A549 (cell line): ENCODE results near the gene ARHGEF11. TPM values are rescaled to one million over a fixed set of nuclear protein-coding genes. Genes with fewer than 3 reads are reported as not detected.

Source experiments
- ATAC-seq, 2 experiments: fragments of 200-7000 bp in 1 of 2; fragments of >200 bp in 1 of 2; cut with Nextera tagmentation in 1 of 2; cut with Tn5 transposase in 1 of 2; 3 replicates each; pipeline versions ENCODE4 v1.8.0 to v1.9.1; 2018 to 2020; ENCODE audit warnings: mild to moderate bottlenecking in 1 of 2, moderate library complexity in 1 of 2
- CTCF ChIA-PET: fragments of 300-600 bp; sonication (Branson Sonifier 250); formaldehyde crosslinking; extraction: SDS; loops from one replicate; lab custom pipeline; 2021; ENCODE audit warnings: antibody characterized with exemption, inconsistent platforms; lab: Yijun Ruan, JAX
- POLR2A ChIA-PET: fragments of 350-600 bp; formaldehyde crosslinking; extraction: SDS; loops from one replicate; lab custom pipeline; 2021; ENCODE audit warnings: antibody characterized with exemption, inconsistent platforms; lab: Yijun Ruan, JAX
- DNase-seq, 2 experiments: peaks; one replicate each; pipeline versions ENCODE4 v3.0.0 to v3.0.0-alpha.2; 2011 to 2016; ENCODE audit warnings: low read depth in 1 of 2, low spot score in 1 of 2
- FAIRE-seq: peaks from 2 replicates; lab custom pipeline; 2011; peaks lifted over from hg19 to GRCh38; lab: Jason Lieb, UNC
- H3K27ac ChIP-seq, 2 experiments: fragments of >200 bp; sonication (Bioruptor Twin); formaldehyde crosslinking; 3 replicates each; pipeline ENCODE4 v1.5.1; 2016 to 2017
- H3K4me1 ChIP-seq: fragments of >200 bp; sonication (Bioruptor Twin); formaldehyde crosslinking; 3 replicates; pipeline ENCODE4 v1.6.1; 2016
- H3K4me2 ChIP-seq: fragments of >200 bp; sonication (Bioruptor Twin); formaldehyde crosslinking; 3 replicates; pipeline ENCODE4 v1.6.1; 2016
- H3K4me3 ChIP-seq: fragments of >200 bp; sonication (Bioruptor Twin); formaldehyde crosslinking; 3 replicates; pipeline ENCODE4 v1.5.1; 2016
- H3K9me3 ChIP-seq: fragments of >200 bp; sonication (Bioruptor Twin); formaldehyde crosslinking; 3 replicates; pipeline ENCODE4 v1.6.1; 2016
- CHD2 ChIP-seq: fragments of 150-350 bp; IDR thresholded peaks from 2 replicates; pipeline ENCODE4 v1.6.1; 2014; ENCODE audit warnings: low read length; ENCODE audit not compliant: partially characterized antibody
- CHD4 ChIP-seq: fragments of 200-600 bp; sonication (generic); IDR thresholded peaks from 2 replicates; pipeline ENCODE4 v1.6.1; 2016; ENCODE audit warnings: antibody characterized with exemption, mild to moderate bottlenecking, borderline replicate concordance
- EHMT2 ChIP-seq: fragments of 200-600 bp; sonication (generic); IDR thresholded peaks from 2 replicates; pipeline ENCODE4 v1.6.1; 2016; ENCODE audit warnings: antibody characterized with exemption, low read depth, mild to moderate bottlenecking, moderate library complexity
- FOSB ChIP-seq: fragments of 250-450 bp; sonication (Bioruptor Pico); IDR thresholded peaks from 2 replicates; pipeline ENCODE4 v1.5.0; 2020; ENCODE audit warnings: mild to moderate bottlenecking, moderate library complexity
- FOXS1 ChIP-seq: fragments of 250-450 bp; sonication (Bioruptor Pico); IDR thresholded peaks from 2 replicates; pipeline ENCODE4 v1.5.0; 2020; ENCODE audit warnings: mild to moderate bottlenecking, moderate library complexity
- HES2 ChIP-seq: fragments of >200 bp; sonication (Bioruptor Twin); formaldehyde crosslinking; IDR thresholded peaks from 2 replicates; pipeline ENCODE4 v1.6.1; 2016
- HOXB5 ChIP-seq: fragments of 250-450 bp; sonication (Bioruptor Pico); IDR thresholded peaks from 2 replicates; pipeline ENCODE4 v1.5.0; 2020; ENCODE audit warnings: mild to moderate bottlenecking, moderate library complexity
- JUN ChIP-seq, 2 experiments: fragments of >200 bp; sonication (Bioruptor Twin); formaldehyde crosslinking; IDR thresholded peaks; 2 replicates in 1 of 2; 3 replicates in 1 of 2; pipeline ENCODE4 v1.6.1; 2016 to 2017
- JUNB ChIP-seq: fragments of >200 bp; sonication (Bioruptor Twin); formaldehyde crosslinking; IDR thresholded peaks from 2 replicates; pipeline ENCODE4 v1.6.1; 2016
- KDM1A ChIP-seq: fragments of 200-600 bp; sonication (generic); IDR thresholded peaks from 2 replicates; pipeline ENCODE4 v1.6.1; 2016; ENCODE audit warnings: low read depth, mild to moderate bottlenecking
- NR3C1 ChIP-seq: fragments of >200 bp; sonication (Bioruptor Twin); formaldehyde crosslinking; IDR thresholded peaks from 3 replicates; pipeline ENCODE4 v1.6.1; 2017
- PBX3 ChIP-seq: IDR thresholded peaks from 2 replicates; pipeline ENCODE4 v1.6.1; 2012
- PHF8 ChIP-seq: fragments of 200-600 bp; sonication (generic); IDR thresholded peaks from 2 replicates; pipeline ENCODE4 v1.6.1; 2016; ENCODE audit warnings: low read depth, mild to moderate bottlenecking, antibody characterized with exemption, moderate library complexity, borderline replicate concordance
- POLR2A ChIP-seq: IDR thresholded peaks from 2 replicates; pipeline ENCODE4 v1.6.1; 2012; ENCODE audit warnings: mild to moderate bottlenecking, low read length
- RAD21 ChIP-seq, 2 experiments: fragments of >200 bp in 1 of 2; sonication (Bioruptor Twin) in 1 of 2; formaldehyde crosslinking in 1 of 2; IDR thresholded peaks in 1 of 2; conservative IDR thresholded peaks in 1 of 2; 2 replicates in 1 of 2; 3 replicates in 1 of 2; pipeline ENCODE4 v1.6.1; 2012 to 2018; ENCODE audit warnings: inconsistent platforms in 1 of 2
- REST ChIP-seq: fragments of 200-600 bp; sonication (generic); IDR thresholded peaks from 2 replicates; pipeline ENCODE4 v1.6.1; 2016; ENCODE audit warnings: antibody characterized with exemption, mild to moderate bottlenecking, moderate library complexity
- SMC3 ChIP-seq: fragments of >200 bp; sonication (Bioruptor Twin); formaldehyde crosslinking; IDR thresholded peaks from 3 replicates; pipeline ENCODE4 v1.6.1; 2018; ENCODE audit warnings: inconsistent platforms
- TP53 ChIP-seq: fragments of 250-450 bp; sonication (Bioruptor Pico); IDR thresholded peaks from 2 replicates; pipeline ENCODE4 v1.5.0; 2021; ENCODE audit warnings: mild to moderate bottlenecking, moderate library complexity
- USF2 ChIP-seq: fragments of 450-650 bp; IDR thresholded peaks from 2 replicates; pipeline ENCODE4 v1.6.1; 2014; ENCODE audit warnings: antibody characterized with exemption
- ZC3H11A ChIP-seq: fragments of 450-650 bp; IDR thresholded peaks from 2 replicates; pipeline ENCODE4 v1.6.1; 2014; ENCODE audit warnings: antibody characterized with exemption, mild to moderate bottlenecking
- WGBS: methylation state at CpG from one replicate; pipeline ENCODE4 v1.1.6; 2017; ENCODE audit errors: missing lambda C conversion rate; 5-methylcytosine and 5-hydroxymethylcytosine counted together
- polyA plus RNA-seq, 4 experiments: library from polyadenylated mRNA; depleted of rRNA in 3 of 4; stranded (reverse); fragments of >200 nt; fragmentation: RNase III in 1 of 4; extraction: RNeasy Plus Mini Kit Qiagen cat#74134 plus additional on column Dnase treatment in 1 of 4; gene quantifications; 2 replicates in 3 of 4; 3 replicates in 1 of 4; pipeline ENCODE4 v1.2.3, GENCODE V29; 2011 to 2017
- TF ChIP-seq, protein P1 (sequence below): fragments of >200 bp; sonication (Bioruptor Twin); formaldehyde crosslinking; IDR thresholded peaks from 3 replicates; pipeline ENCODE4 v1.6.1; 2016
- TF ChIP-seq, protein P2 (sequence below): fragments of 250-450 bp; sonication (Bioruptor Pico); IDR thresholded peaks from 2 replicates; pipeline ENCODE4 v1.5.0; 2021; ENCODE audit warnings: mild to moderate bottlenecking, moderate library complexity, borderline replicate concordance
- TF ChIP-seq, protein P3 (sequence below): fragments of >200 bp; sonication (Bioruptor Twin); formaldehyde crosslinking; IDR thresholded peaks from 3 replicates; pipeline ENCODE4 v1.5.1; 2016

Gene ARHGEF11
- polyA plus RNA-seq, 2 of the 4 experiments (the other 2 are of a cell fraction) = 15.7 to 17.1 TPM

- CTCF ChIA-PET = interaction anchor here (0.6 to 6.9 kb wide), 40 partner anchors 9 to 412 kb away, joined by 3 to 437 read pairs (median 6); partner anchors contain the start of gene ETV3L
- WGBS = 27% methylated on average over 8 of the region's 10 CpGs
- peak; percentile 95 to 98 for ATAC-seq
Observed at GRCh38 chr1:157090196-157090647, 44.7 kb upstream of the ARHGEF11 start.

DNA sequence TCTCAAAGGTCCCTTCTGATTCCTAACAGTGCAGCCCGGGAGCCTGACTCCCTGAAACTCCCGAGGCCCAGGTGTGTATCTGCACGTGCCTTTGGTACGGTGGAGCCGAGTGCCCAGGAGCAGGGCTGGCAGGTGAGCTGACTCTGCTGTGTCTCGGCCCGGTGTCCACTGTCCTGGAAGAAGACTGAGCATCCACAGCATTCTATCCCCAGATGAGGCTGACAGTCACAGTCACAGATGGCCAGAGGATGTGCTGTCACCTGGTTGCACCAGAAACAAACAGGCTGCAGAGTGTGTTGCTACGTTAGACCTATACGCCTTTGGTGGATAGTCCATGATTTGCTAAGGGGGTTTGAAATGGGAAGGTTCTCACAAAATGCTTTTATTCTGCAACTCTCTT is 44.2 kb upstream of the ARHGEF11 start:
- no peak for FAIRE-seq
- Histone ChIP-seq H3K4me3 (no peak overlapping the region), H3K4me2 (no peak overlapping the region), H3K9me3 (no peaks in the 10 kb centered on the region), H3K4me1 (no peaks in the 10 kb centered on the region), H3K27ac (no peak overlapping the region)
- CTCF ChIA-PET = interaction anchor here (0.6 to 6.9 kb wide), 37 partner anchors 9 to 413 kb away, joined by 3 to 437 read pairs (median 6); partner anchors contain the start of gene ETV3L
- no peak for TF ChIP-seq EHMT2
- no peak for TF ChIP-seq PBX3
- TF ChIP-seq FOXS1 = no peak
- no peak for TF ChIP-seq POLR2A
- TF ChIP-seq PHF8 = no peak
- no peak for TF ChIP-seq TP53 (CRISPR knock-in tag)
- TF ChIP-seq FOSB (CRISPR knock-in tag) = no peak
- no peak for TF ChIP-seq HES2
- no peak for TF ChIP-seq USF2
- no peak for TF ChIP-seq REST
- no peak for TF ChIP-seq JUN (IDR thresholded peaks at IDR 0.05)
- no peak for TF ChIP-seq JUNB
- TF ChIP-seq HOXB5 (CRISPR knock-in tag) = no peak
- TF ChIP-seq, protein P1, sequence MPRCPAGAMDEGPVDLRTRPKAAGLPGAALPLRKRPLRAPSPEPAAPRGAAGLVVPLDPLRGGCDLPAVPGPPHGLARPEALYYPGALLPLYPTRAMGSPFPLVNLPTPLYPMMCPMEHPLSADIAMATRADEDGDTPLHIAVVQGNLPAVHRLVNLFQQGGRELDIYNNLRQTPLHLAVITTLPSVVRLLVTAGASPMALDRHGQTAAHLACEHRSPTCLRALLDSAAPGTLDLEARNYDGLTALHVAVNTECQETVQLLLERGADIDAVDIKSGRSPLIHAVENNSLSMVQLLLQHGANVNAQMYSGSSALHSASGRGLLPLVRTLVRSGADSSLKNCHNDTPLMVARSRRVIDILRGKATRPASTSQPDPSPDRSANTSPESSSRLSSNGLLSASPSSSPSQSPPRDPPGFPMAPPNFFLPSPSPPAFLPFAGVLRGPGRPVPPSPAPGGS = no peak
- TF ChIP-seq, protein P2, sequence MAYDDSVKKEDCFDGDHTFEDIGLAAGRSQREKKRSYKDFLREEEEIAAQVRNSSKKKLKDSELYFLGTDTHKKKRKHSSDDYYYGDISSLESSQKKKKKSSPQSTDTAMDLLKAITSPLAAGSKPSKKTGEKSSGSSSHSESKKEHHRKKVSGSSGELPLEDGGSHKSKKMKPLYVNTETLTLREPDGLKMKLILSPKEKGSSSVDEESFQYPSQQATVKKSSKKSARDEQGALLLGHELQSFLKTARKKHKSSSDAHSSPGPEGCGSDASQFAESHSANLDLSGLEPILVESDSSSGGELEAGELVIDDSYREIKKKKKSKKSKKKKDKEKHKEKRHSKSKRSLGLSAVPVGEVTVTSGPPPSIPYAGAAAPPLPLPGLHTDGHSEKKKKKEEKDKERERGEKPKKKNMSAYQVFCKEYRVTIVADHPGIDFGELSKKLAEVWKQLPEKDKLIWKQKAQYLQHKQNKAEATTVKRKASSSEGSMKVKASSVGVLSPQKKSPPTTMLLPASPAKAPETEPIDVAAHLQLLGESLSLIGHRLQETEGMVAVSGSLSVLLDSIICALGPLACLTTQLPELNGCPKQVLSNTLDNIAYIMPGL = no peak
- no peak for TF ChIP-seq NR3C1
- TF ChIP-seq ZC3H11A = no peak
- TF ChIP-seq CHD4 = no peak
- TF ChIP-seq KDM1A = no peak
- 58% methylated on average over 9 of the region's 9 CpGs for WGBS
- POLR2A ChIA-PET = interaction anchor here (1.0 kb wide), 4 partner anchors 44 to 66 kb away, joined by 3 to 6 read pairs (median 3); no protein-coding TSS in a partner anchor
- no peak for DNase-seq
- peak; percentile 62 to 65 for ATAC-seq

More at GRCh38 chr1:157090196-157090647, 44.7 kb upstream of the ARHGEF11 start:
- Histone ChIP-seq H3K4me1 (no peaks in the 10 kb centered on the region), H3K9me3 (no peaks in the 10 kb centered on the region), H3K4me2 (no peak overlapping the region), H3K27ac (no peak overlapping the region), H3K4me3 (no peak overlapping the region)
- TF ChIP-seq RAD21 (conservative IDR thresholded peaks at IDR 0.05 in 1 of 2, IDR thresholded peaks at IDR 0.05 in 1 of 2) = peak; percentile 94 to 95
- TF ChIP-seq, protein P3, sequence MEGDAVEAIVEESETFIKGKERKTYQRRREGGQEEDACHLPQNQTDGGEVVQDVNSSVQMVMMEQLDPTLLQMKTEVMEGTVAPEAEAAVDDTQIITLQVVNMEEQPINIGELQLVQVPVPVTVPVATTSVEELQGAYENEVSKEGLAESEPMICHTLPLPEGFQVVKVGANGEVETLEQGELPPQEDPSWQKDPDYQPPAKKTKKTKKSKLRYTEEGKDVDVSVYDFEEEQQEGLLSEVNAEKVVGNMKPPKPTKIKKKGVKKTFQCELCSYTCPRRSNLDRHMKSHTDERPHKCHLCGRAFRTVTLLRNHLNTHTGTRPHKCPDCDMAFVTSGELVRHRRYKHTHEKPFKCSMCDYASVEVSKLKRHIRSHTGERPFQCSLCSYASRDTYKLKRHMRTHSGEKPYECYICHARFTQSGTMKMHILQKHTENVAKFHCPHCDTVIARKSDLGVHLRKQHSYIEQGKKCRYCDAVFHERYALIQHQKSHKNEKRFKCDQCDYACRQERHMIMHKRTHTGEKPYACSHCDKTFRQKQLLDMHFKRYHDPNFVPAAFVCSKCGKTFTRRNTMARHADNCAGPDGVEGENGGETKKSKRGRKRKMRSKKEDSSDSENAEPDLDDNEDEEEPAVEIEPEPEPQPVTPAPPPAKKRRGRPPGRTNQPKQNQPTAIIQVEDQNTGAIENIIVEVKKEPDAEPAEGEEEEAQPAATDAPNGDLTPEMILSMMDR = peak; percentile 93
- peak; percentile 87 for TF ChIP-seq SMC3
- TF ChIP-seq CHD2 = no peak
- FAIRE-seq (peak; percentile 74), DNase-seq (peak; percentile 77 to 85)
- POLR2A ChIA-PET = interaction anchor here (1.0 kb wide), 4 partner anchors 44 to 65 kb away, joined by 3 to 6 read pairs (median 3); no protein-coding TSS in a partner anchor
